GM12872 (cell line): ENCODE measurements around the gene KLF3.

Experiments
- TF ChIP-seq, protein P1 (sequence below): IDR thresholded peaks from 3 replicates; pipeline ENCODE4 v1.5.1; 2011; ENCODE audit warnings: low read depth, mild to moderate bottlenecking, low read length, moderate library complexity; ENCODE audit not compliant: insufficient read depth

The KLF3 gene

DNA sequence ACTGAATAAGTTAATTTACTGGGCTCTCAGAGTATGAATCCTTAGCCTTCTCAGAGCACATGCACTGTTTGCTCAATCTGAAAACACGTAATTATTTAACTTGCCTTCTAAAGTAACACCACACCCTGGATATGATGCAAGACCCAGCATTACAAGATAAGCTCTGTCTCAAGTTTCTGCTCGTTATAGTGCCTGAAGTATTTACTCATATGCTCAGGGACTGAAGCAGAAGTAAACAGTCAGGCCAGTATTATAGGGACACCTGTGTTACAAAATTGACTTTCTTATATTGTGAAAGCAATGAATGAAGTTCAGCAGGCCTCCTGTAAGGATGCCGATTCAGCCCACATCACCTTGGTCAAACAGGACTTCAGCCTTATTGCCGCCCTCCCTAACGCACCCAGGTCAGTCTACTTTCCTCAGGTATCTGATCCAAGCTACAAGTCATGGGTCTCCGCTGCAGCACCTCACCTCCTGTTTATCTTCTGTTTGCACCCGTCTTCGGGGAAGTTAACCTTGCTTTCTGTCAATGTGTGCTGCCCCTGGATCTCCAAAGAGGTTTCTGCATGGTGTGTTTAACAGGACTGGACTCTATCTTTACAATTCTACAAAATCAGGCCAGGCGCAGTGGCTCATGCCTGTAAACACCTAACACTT, 42.8 kb upstream of the KLF3 start:
- TF ChIP-seq, protein P1, sequence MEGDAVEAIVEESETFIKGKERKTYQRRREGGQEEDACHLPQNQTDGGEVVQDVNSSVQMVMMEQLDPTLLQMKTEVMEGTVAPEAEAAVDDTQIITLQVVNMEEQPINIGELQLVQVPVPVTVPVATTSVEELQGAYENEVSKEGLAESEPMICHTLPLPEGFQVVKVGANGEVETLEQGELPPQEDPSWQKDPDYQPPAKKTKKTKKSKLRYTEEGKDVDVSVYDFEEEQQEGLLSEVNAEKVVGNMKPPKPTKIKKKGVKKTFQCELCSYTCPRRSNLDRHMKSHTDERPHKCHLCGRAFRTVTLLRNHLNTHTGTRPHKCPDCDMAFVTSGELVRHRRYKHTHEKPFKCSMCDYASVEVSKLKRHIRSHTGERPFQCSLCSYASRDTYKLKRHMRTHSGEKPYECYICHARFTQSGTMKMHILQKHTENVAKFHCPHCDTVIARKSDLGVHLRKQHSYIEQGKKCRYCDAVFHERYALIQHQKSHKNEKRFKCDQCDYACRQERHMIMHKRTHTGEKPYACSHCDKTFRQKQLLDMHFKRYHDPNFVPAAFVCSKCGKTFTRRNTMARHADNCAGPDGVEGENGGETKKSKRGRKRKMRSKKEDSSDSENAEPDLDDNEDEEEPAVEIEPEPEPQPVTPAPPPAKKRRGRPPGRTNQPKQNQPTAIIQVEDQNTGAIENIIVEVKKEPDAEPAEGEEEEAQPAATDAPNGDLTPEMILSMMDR, result no peak

- TF ChIP-seq, protein P1, result no peak
These were observed 42.2 kb upstream of the KLF3 start for GRCh38 chr4:38621831-38622230.

- TF ChIP-seq, protein P1, result no peak
These were observed 40.7 kb upstream of the KLF3 start for GRCh38 chr4:38623260-38623659.

GRCh38 chr4:38624311-38624710, 39.7 kb upstream of the KLF3 start:
- TF ChIP-seq, protein P1, result no peak

- TF ChIP-seq, protein P1, result no peak
These were observed 38.5 kb upstream of the KLF3 start for GRCh38 chr4:38625508-38625907.

DNA sequence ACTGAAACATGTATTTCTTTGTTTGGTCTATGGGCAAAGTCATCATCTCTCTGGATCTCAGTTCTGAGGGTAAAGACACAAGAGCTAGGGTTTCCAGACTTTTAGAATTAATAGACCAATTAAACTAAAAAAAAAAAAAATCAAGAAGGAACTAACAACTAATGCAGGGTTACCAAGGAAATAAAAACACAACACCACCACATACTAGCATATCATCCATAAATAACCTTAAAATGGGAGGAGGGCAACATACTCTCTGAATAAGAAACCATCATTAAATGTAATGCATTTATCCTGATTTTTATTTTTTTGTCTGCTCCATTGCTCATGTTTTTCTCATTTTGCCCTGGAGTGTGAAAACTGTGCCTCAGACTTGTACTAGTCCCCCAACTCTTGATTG, 33.5 kb upstream of the KLF3 start:
- TF ChIP-seq, protein P1, result no peak

DNA sequence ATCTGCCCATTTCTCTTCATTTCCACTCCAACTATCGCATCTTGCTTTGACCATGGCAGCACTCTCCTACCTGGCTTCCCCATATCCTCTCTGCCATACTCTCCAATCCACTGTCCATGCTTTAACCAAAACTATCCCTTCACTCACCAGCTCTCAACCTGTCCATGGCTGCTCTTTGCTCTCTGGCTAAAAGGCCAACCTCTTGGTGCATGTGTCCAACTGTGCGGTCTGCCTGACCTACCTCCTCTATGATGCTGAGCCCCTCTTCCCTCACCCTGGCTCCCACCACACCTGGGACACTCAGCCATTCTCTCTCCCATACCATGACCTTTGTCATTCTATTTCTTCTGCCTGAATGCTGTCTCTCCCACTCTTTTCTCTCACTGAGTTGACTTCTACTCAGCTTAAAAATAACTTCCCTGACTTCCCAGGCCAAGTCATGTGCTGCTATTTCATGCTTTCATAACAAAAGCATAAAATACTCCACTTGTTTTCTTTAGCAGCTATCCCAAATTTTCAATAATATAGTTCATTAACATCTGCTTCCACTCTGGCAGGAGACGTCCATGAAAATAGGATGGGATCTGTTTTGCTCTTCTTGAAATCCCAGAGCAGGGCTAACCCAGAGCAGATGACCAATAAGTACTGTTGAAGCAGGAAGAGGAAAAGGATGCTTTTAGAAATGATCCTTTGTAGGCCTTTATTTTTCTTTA, 29.8 kb upstream of the KLF3 start:
- TF ChIP-seq, protein P1, result no peak
